ENCODE data around the gene CPE.

- TF ChIP-seq CTCF (conservative IDR thresholded peaks at IDR 0.05; ENCODE audit: low read length) (no peak), EZH2phosphoT487 (IDR thresholded peaks at IDR 0.05; ENCODE audit: borderline replicate concordance) (no peak)
These were observed 102.4 kb downstream of the CPE start for GRCh38 chr4:165481053-165481835.

Data from Loucy (cell line).